ENCODE data around the gene ZFP30. TPM values are rescaled to one million over a fixed set of nuclear protein-coding genes. Genes with fewer than 3 reads are reported as not detected.
"Not testable (repeated sequence)": the region's sequence is repeated elsewhere in the genome, so short reads cannot be mapped to it uniquely, and the experiment has no call there.

Gene ZFP30
- total RNA-seq, 1 donor from 2014 or later, result 20.2 TPM

- Mint-ChIP-seq H3K4me1 (ENCODE audit: unreplicated experiment) (peaks cover 3% of the 10 kb centered on the region), H3K4me3 (ENCODE audit: unreplicated experiment) (peak overlapping the region; percentile 96), H3K9me3 (ENCODE audit: unreplicated experiment) (no peaks in the 10 kb centered on the region), H3K27ac (ENCODE audit: unreplicated experiment) (peak overlapping the region; percentile 42), H3K36me3 (ENCODE audit: low read depth, unreplicated experiment) (peaks cover 12% of the 10 kb centered on the region), H3K27me3 (ENCODE audit: unreplicated experiment) (peaks cover 2% of the 10 kb centered on the region)
- TF ChIP-seq, protein P1, sequence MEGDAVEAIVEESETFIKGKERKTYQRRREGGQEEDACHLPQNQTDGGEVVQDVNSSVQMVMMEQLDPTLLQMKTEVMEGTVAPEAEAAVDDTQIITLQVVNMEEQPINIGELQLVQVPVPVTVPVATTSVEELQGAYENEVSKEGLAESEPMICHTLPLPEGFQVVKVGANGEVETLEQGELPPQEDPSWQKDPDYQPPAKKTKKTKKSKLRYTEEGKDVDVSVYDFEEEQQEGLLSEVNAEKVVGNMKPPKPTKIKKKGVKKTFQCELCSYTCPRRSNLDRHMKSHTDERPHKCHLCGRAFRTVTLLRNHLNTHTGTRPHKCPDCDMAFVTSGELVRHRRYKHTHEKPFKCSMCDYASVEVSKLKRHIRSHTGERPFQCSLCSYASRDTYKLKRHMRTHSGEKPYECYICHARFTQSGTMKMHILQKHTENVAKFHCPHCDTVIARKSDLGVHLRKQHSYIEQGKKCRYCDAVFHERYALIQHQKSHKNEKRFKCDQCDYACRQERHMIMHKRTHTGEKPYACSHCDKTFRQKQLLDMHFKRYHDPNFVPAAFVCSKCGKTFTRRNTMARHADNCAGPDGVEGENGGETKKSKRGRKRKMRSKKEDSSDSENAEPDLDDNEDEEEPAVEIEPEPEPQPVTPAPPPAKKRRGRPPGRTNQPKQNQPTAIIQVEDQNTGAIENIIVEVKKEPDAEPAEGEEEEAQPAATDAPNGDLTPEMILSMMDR (IDR thresholded peaks at IDR 0.05; ENCODE audit: unreplicated experiment), result no peak
- DNase-seq (ENCODE audit: low spot score), result peak; percentile 76
Observed at GRCh38 chr19:37691881-37692504, 36.7 kb upstream of the ZFP30 start.

GRCh38 chr19:37683520-37683919 is 28.3 kb upstream of the ZFP30 start:
- H3K27ac Mint-ChIP-seq (ENCODE audit: unreplicated experiment), result no peak overlapping the region
- peaks cover 2% of the 10 kb centered on the region for H3K27me3 Mint-ChIP-seq (ENCODE audit: unreplicated experiment)
- DNase-seq (ENCODE audit: low spot score), result no peak
- no peaks in the 10 kb centered on the region for H3K4me1 Mint-ChIP-seq (ENCODE audit: unreplicated experiment)
- H3K36me3 Mint-ChIP-seq (ENCODE audit: low read depth, unreplicated experiment), result peaks cover 26% of the 10 kb centered on the region
- TF ChIP-seq, protein P1 (IDR thresholded peaks at IDR 0.05; ENCODE audit: unreplicated experiment), result no peak
- H3K9me3 Mint-ChIP-seq (ENCODE audit: unreplicated experiment), result peaks cover 13% of the 10 kb centered on the region
- H3K4me3 Mint-ChIP-seq (ENCODE audit: unreplicated experiment), result no peak overlapping the region

DNA sequence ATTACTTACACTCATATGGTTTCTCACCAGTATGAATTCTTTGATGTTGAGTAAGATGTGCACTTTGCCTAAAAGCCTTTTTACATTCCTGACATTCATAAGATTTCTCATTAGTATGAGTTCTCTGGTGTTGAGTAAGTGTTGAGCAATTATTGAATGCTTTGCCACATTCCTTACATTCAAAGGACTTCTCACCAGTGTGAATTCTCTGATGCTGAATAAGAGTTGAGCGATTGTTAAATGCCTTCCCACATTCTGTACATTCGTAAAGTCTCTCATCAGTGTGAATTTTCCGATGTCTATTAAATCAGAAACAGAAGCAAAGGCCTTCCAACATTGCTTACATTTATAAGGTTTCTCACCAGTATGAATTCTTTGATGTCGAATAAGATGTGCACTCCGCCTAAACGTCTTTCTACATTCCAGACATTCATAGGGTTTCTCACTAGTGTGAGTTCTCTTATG is 14.2 kb upstream of the ZFP30 start:
- DNase-seq (ENCODE audit: low spot score), result no peak
- TF ChIP-seq, protein P1 (IDR thresholded peaks at IDR 0.05; ENCODE audit: unreplicated experiment), result no peak
- Mint-ChIP-seq H3K36me3 (ENCODE audit: low read depth, unreplicated experiment) (peaks cover 4% of the 10 kb centered on the region), H3K4me3 (ENCODE audit: unreplicated experiment) (no peak overlapping the region), H3K27ac (ENCODE audit: unreplicated experiment) (no peak overlapping the region), H3K27me3 (ENCODE audit: unreplicated experiment) (no peaks in the 10 kb centered on the region), H3K9me3 (ENCODE audit: unreplicated experiment) (peaks cover 15% of the 10 kb centered on the region), H3K4me1 (ENCODE audit: unreplicated experiment) (no peaks in the 10 kb centered on the region)

DNA sequence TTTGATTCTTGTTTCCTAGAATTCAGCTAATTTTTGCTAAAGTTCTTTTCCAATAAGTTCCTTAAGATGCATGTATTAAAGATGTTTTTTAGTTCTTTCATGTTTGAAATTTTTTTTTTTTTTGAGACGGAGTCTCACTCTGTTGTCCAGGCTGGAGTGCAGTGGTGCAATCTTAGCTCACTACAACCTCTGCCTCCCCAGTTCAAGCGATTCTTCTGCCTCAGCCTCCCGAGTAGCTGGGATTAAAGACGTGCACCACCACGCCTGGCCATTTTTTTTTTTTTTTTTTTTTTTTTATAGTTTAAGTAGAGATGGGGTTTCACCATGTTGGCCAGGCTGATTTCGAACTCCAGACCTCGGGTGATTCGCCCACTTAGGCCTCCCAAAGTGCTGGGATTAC is 1.9 kb upstream of the ZFP30 start:
- not testable (repeated sequence) for H3K4me3 Mint-ChIP-seq (ENCODE audit: unreplicated experiment)

DNA sequence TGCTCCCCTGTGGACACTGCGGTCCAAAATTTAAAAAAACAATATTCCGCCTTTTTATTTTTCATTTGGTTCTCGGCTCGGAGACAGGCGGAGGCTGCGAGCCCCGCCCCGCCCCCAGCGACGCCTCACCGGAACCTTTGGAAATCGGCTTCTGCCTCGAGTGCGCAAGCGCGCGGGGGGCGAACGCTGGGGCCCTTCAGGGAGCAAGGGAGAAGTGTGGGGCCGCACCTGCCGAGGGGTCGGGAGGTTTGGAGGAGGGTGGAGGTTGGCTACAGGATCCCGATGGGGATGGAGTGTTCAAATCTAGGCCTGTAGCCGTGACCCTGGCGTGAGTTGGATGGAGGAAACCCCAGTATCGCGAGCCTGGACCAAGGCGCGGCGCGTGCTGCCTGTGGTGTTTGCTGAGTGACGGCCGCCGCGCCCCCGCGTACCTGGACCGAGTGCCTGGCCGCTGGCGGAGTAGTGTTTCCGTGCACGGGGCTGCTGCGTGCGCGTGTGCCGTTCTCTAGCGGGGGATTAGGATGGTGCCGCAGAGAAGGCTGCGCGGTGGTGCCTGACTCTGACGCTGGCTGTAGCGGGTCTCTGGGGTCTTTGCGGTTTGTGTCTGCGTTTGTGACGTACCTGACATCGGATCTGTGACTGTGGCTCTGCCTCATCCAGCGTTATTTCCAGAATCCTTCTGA is 565 bp upstream of the ZFP30 start:
- peak; percentile 77 for DNase-seq (ENCODE audit: low spot score)
- Mint-ChIP-seq H3K27ac (ENCODE audit: unreplicated experiment) (no peak overlapping the region), H3K27me3 (ENCODE audit: unreplicated experiment) (peaks cover 7% of the 10 kb centered on the region), H3K4me3 (ENCODE audit: unreplicated experiment) (peak overlapping the region; percentile 96), H3K36me3 (ENCODE audit: low read depth, unreplicated experiment) (peaks cover 14% of the 10 kb centered on the region), H3K4me1 (ENCODE audit: unreplicated experiment) (peaks cover 14% of the 10 kb centered on the region), H3K9me3 (ENCODE audit: unreplicated experiment) (peaks cover 6% of the 10 kb centered on the region)
- TF ChIP-seq, protein P1 (IDR thresholded peaks at IDR 0.05; ENCODE audit: unreplicated experiment), result no peak

More for the DNA sequence above, 1.9 kb upstream of the ZFP30 start:
- Mint-ChIP-seq H3K9me3 (ENCODE audit: unreplicated experiment) (peaks cover 11% of the 10 kb centered on the region), H3K36me3 (ENCODE audit: low read depth, unreplicated experiment) (peaks cover 21% of the 10 kb centered on the region), H3K4me1 (ENCODE audit: unreplicated experiment) (peaks cover 14% of the 10 kb centered on the region)
- DNase-seq (ENCODE audit: low spot score); H3K27me3 Mint-ChIP-seq (ENCODE audit: unreplicated experiment); H3K27ac Mint-ChIP-seq (ENCODE audit: unreplicated experiment): not testable (repeated sequence)

Data from endothelial cell (in vitro differentiated cells).